SK-N-SH treated with all-trans-retinoic acid at 6 μM for 48 hours (cell line): ENCODE results near the gene SGCA.

Experiments
- ATAC-seq: fragments of 200-7000 bp; cut with Tn5 transposase; 3 replicates; pipeline ENCODE4 v1.9.1; 2020; ENCODE audit warnings: mild to moderate bottlenecking, moderate library complexity
- ARNTL ChIP-seq: fragments of 450-650 bp; formaldehyde crosslinking; IDR thresholded peaks from 2 replicates; pipeline ENCODE4 v1.5.0; 2020; ENCODE audit warnings: low read depth, mild to moderate bottlenecking, moderate library complexity, borderline replicate concordance
- BACH2 ChIP-seq: fragments of 250-450 bp; sonication (Bioruptor Pico); IDR thresholded peaks from 2 replicates; pipeline ENCODE4 v1.9.0; 2021; ENCODE audit warnings: mild to moderate bottlenecking, borderline replicate concordance
- CREB5 ChIP-seq: fragments of 250-450 bp; sonication (Bioruptor Pico); IDR thresholded peaks from 2 replicates; pipeline ENCODE4 v1.5.1; 2020; ENCODE audit warnings: low read depth, mild to moderate bottlenecking, moderate library complexity
- CSDC2 ChIP-seq: fragments of 250-450 bp; sonication (Bioruptor Pico); IDR thresholded peaks from 2 replicates; pipeline ENCODE4 v1.5.0; 2020; ENCODE audit warnings: mild to moderate bottlenecking, moderate library complexity
- CSRNP3 ChIP-seq: fragments of 250-450 bp; sonication (Bioruptor Pico); IDR thresholded peaks from 2 replicates; pipeline ENCODE4 v1.5.1; 2021; ENCODE audit warnings: mild to moderate bottlenecking, moderate library complexity
- ESRRG ChIP-seq: fragments of 250-450 bp; sonication (Bioruptor Pico); IDR thresholded peaks from 2 replicates; pipeline ENCODE4 v1.6.1; 2021; ENCODE audit warnings: mild to moderate bottlenecking
- GLIS3 ChIP-seq: fragments of 250-450 bp; sonication (Bioruptor Pico); IDR thresholded peaks from 2 replicates; pipeline ENCODE4 v1.5.0; 2020; ENCODE audit warnings: mild to moderate bottlenecking, moderate library complexity
- ISL1 ChIP-seq: fragments of 250-450 bp; sonication (Bioruptor Pico); IDR thresholded peaks from 2 replicates; pipeline ENCODE4 v2.1.2; 2022; ENCODE audit warnings: mild to moderate bottlenecking, moderate library complexity
- OSR1 ChIP-seq: fragments of 250-450 bp; sonication (Bioruptor Pico); IDR thresholded peaks from 2 replicates; pipeline ENCODE4 v1.8.0; 2022; ENCODE audit warnings: moderate library complexity, mild to moderate bottlenecking, inconsistent platforms
- PATZ1 ChIP-seq: fragments of 250-450 bp; sonication (Bioruptor Pico); IDR thresholded peaks from 2 replicates; pipeline ENCODE4 v1.8.0; 2020; ENCODE audit warnings: mild to moderate bottlenecking, moderate library complexity, borderline replicate concordance
- POU6F1 ChIP-seq: fragments of 250-450 bp; sonication (Bioruptor Pico); IDR thresholded peaks from 2 replicates; pipeline ENCODE4 v1.8.0; 2021; ENCODE audit warnings: low read depth, mild to moderate bottlenecking, moderate library complexity, borderline replicate concordance
- PPARA ChIP-seq: fragments of 250-450 bp; sonication (Bioruptor Pico); IDR thresholded peaks from 2 replicates; pipeline ENCODE4 v1.5.0; 2020; ENCODE audit warnings: mild to moderate bottlenecking, borderline replicate concordance
- RARB ChIP-seq: fragments of 250-450 bp; sonication (Bioruptor Pico); IDR thresholded peaks from 2 replicates; pipeline ENCODE4 v1.8.0; 2021; ENCODE audit warnings: mild to moderate bottlenecking, moderate library complexity
- SNAI2 ChIP-seq: fragments of 250-450 bp; sonication (Bioruptor Pico); IDR thresholded peaks from 2 replicates; pipeline ENCODE4 v1.5.0; 2020; ENCODE audit warnings: mild to moderate bottlenecking, moderate library complexity
- TSHZ2 ChIP-seq: fragments of 250-450 bp; sonication (Bioruptor Pico); IDR thresholded peaks from 2 replicates; pipeline ENCODE4 v1.5.0; 2020; ENCODE audit warnings: mild to moderate bottlenecking, moderate library complexity
- ZC3H10 ChIP-seq: fragments of 250-450 bp; sonication (Bioruptor Pico); IDR thresholded peaks from 2 replicates; pipeline ENCODE4 v1.5.1; 2021; ENCODE audit warnings: mild to moderate bottlenecking, moderate library complexity
- ZFP30 ChIP-seq: fragments of 450-650 bp; formaldehyde crosslinking; IDR thresholded peaks from 2 replicates; pipeline ENCODE4 v1.5.0; 2022; ENCODE audit warnings: mild to moderate bottlenecking, moderate library complexity
- ZNF565 ChIP-seq: fragments of 450-650 bp; formaldehyde crosslinking; conservative IDR thresholded peaks from 2 replicates; pipeline ENCODE4 v1.5.0; 2020; ENCODE audit warnings: low read depth, mild to moderate bottlenecking, moderate library complexity
- ZNF70 ChIP-seq: fragments of 450-650 bp; formaldehyde crosslinking; IDR thresholded peaks from 2 replicates; pipeline ENCODE4 v1.5.0; 2020; ENCODE audit warnings: mild to moderate bottlenecking, moderate library complexity
- ZNF8 ChIP-seq: fragments of 450-650 bp; formaldehyde crosslinking; IDR thresholded peaks from 2 replicates; pipeline ENCODE4 v1.5.0; 2020; ENCODE audit warnings: mild to moderate bottlenecking, moderate library complexity

SGCA gene

GRCh38 chr17:50177476-50177875, 11.7 kb downstream of the SGCA start:
- ATAC-seq: no peak

More at GRCh38 chr17:50177476-50177875, 11.7 kb downstream of the SGCA start:
- no peak for TF ChIP-seq CREB5 (CRISPR knock-in tag)
- no peak for TF ChIP-seq ZNF565
- no peak for TF ChIP-seq ESRRG (CRISPR knock-in tag)
- no peak for TF ChIP-seq ZNF8 (CRISPR knock-in tag)
- no peak for TF ChIP-seq RARB (CRISPR knock-in tag)
- no peak for TF ChIP-seq TSHZ2 (CRISPR knock-in tag)
- no peak for TF ChIP-seq PATZ1 (CRISPR knock-in tag)
- no peak for TF ChIP-seq GLIS3 (CRISPR knock-in tag)
- no peak for TF ChIP-seq CSDC2 (CRISPR knock-in tag)
- no peak for TF ChIP-seq OSR1
- no peak for TF ChIP-seq BACH2 (CRISPR knock-in tag)
- TF ChIP-seq ZC3H10 (CRISPR knock-in tag): no peak
- TF ChIP-seq ARNTL (CRISPR knock-in tag): no peak
- TF ChIP-seq ISL1 (CRISPR knock-in tag): no peak
- no peak for TF ChIP-seq POU6F1 (CRISPR knock-in tag)
- TF ChIP-seq ZNF70 (CRISPR knock-in tag): no peak
- no peak for TF ChIP-seq ZFP30 (CRISPR knock-in tag)
- no peak for TF ChIP-seq SNAI2 (CRISPR knock-in tag)
- TF ChIP-seq CSRNP3: no peak
- TF ChIP-seq PPARA (CRISPR knock-in tag): no peak
